Measurements from ENCODE around the gene CABP4.

CABP4 gene

GRCh38 chr11:67468759-67469507 lies 13.8 kb downstream of the CABP4 start, which contains the start of gene TMEM134:
Gene TMEM134, minus strand, starts transcription at chr11:67469251. Its CDS starts 59 bp downstream, at chr11:67469192.
- H3K27me3 ChIP-seq (ENCODE audit: insufficient read depth, poor library complexity, severe bottlenecking): no peaks in the 10 kb centered on the region
- H3K4me3 ChIP-seq (replicated peaks; ENCODE audit: insufficient read depth, low read length): peak within 1 kb of the TSS; percentile 65
- peak within 1 kb of the TSS; percentile 72 for H3K27ac ChIP-seq (replicated peaks)
- TF ChIP-seq CTCF (IDR thresholded peaks at IDR 0.05; ENCODE audit: insufficient read depth, low read length) (peak; percentile 30), SPI1 (IDR thresholded peaks at IDR 0.05; ENCODE audit: borderline replicate concordance, low read depth) (no peak), POLR2AphosphoS5 (IDR thresholded peaks at IDR 0.05; ENCODE audit: low read depth) (peak; percentile 90), REST (IDR thresholded peaks at IDR 0.05; ENCODE audit: insufficient replicate concordance, low read depth) (peak; percentile 11)
- DNase-seq (ENCODE audit: low read depth in 1 of 2, low spot score in 1 of 2): peak; percentile 89 to 90

- H3K4me3 ChIP-seq (replicated peaks; ENCODE audit: insufficient read depth, low read length): peak overlapping the region; percentile 65
- TF ChIP-seq POLR2AphosphoS5 (IDR thresholded peaks at IDR 0.05; ENCODE audit: low read depth) (no peak), REST (IDR thresholded peaks at IDR 0.05; ENCODE audit: insufficient replicate concordance, low read depth) (no peak), SPI1 (IDR thresholded peaks at IDR 0.05; ENCODE audit: borderline replicate concordance, low read depth) (no peak), GABPA (IDR thresholded peaks at IDR 0.05; ENCODE audit: low read depth) (no peak), CTCF (IDR thresholded peaks at IDR 0.05; ENCODE audit: insufficient read depth, low read length) (no peak)
- peak overlapping the region; percentile 72 for H3K27ac ChIP-seq (replicated peaks)
- DNase-seq (ENCODE audit: low read depth in 1 of 2, low spot score in 1 of 2): no peak
- no peaks in the 10 kb centered on the region for H3K27me3 ChIP-seq (ENCODE audit: insufficient read depth, poor library complexity, severe bottlenecking)
These were observed 14.3 kb downstream of the CABP4 start for GRCh38 chr11:67469508-67469811.

DNA sequence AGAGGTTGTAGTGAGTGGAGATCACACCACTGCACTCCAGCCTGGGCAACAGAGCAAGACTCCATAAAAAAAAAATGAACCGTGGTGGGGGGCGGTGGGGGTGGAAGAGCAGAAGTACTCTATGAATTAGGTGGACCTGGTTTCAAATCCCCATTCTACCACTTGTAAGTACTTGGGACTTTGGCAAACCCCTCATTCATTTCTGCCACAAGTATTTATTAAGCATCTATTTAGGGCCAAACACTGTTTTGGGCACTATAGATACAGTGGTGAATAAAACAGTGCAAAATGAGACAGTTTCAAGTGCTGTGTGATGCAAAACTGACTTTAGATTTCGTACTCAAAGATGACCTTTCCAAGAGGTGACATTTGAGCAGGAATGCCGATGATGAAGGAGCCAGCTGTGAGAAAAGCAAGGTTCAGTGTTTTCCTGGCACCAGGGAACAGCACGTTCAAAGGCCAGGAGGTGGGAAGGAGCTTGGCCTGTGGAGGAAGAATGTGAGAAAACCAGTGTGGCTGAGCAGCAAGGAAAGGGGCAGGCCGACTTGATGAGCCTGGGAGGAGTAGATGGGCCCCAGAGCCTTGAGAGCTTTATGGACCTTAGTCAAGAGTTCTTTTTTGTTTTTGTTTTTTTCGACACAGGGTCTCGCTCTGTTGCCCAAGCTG lies 15.3 kb downstream of the CABP4 start:
- no peak for DNase-seq (ENCODE audit: low read depth in 1 of 2, low spot score in 1 of 2)
- Histone ChIP-seq H3K27ac (replicated peaks) (no peak overlapping the region), H3K27me3 (ENCODE audit: insufficient read depth, poor library complexity, severe bottlenecking) (no peaks in the 10 kb centered on the region), H3K4me3 (replicated peaks; ENCODE audit: insufficient read depth, low read length) (no peak overlapping the region)
- no peak for TF ChIP-seq CTCF (IDR thresholded peaks at IDR 0.05; ENCODE audit: insufficient read depth, low read length)
- TF ChIP-seq POLR2AphosphoS5 (IDR thresholded peaks at IDR 0.05; ENCODE audit: low read depth): no peak
- no peak for TF ChIP-seq SPI1 (IDR thresholded peaks at IDR 0.05; ENCODE audit: borderline replicate concordance, low read depth)

Data from HL-60 (cell line).